Osteoblast (primary cell): ENCODE data around the gene WIZ. TPM values are rescaled to one million over a fixed set of nuclear protein-coding genes. Genes with fewer than 3 reads are reported as not detected.

Source experiments
- DNase-seq: peaks from one replicate; pipeline ENCODE4 v3.0.0; 2011; ENCODE audit warnings: low spot score, mixed read lengths; ENCODE audit not compliant: insufficient read length; ENCODE audit errors: missing footprints
- H2AFZ ChIP-seq: 2 replicates; pipeline ENCODE4 v1.6.0; 2011; ENCODE audit warnings: mild to moderate bottlenecking, low read length
- H3K27ac ChIP-seq: 2 replicates; pipeline ENCODE4 v1.5.1; 2011; ENCODE audit warnings: mild to moderate bottlenecking, low read depth, low read length, moderate library complexity
- H3K27me3 ChIP-seq: 2 replicates; pipeline ENCODE4 v1.6.0; 2012; ENCODE audit warnings: mild to moderate bottlenecking, control low read depth, inconsistent platforms, low read length, moderate library complexity; ENCODE audit not compliant: insufficient read depth
- H3K36me3 ChIP-seq: 2 replicates; pipeline ENCODE4 v1.5.1; 2011; ENCODE audit warnings: mild to moderate bottlenecking, low read length, control low read depth, moderate library complexity; ENCODE audit not compliant: insufficient read depth
- H3K4me1 ChIP-seq: 2 replicates; pipeline ENCODE4 v1.5.1; 2011; ENCODE audit warnings: mild to moderate bottlenecking, low read length, control low read depth, moderate library complexity; ENCODE audit not compliant: insufficient read depth
- H3K4me2 ChIP-seq: 2 replicates; pipeline ENCODE4 v1.6.0; 2011; ENCODE audit warnings: mild to moderate bottlenecking, low read length; ENCODE audit not compliant: insufficient read depth
- H3K4me3 ChIP-seq: fragments of 200-600 bp; sonication (generic); 3 replicates; pipeline ENCODE4 v1.5.1; 2012; ENCODE audit warnings: mild to moderate bottlenecking, low read length, inconsistent platforms; ENCODE audit not compliant: insufficient read depth
- H3K79me2 ChIP-seq: 2 replicates; pipeline ENCODE4 v1.6.0; 2012; ENCODE audit warnings: mild to moderate bottlenecking, low read length, control low read depth, inconsistent platforms; ENCODE audit not compliant: insufficient read depth
- H3K9me3 ChIP-seq: 2 replicates; pipeline ENCODE4 v1.5.1; 2011; ENCODE audit warnings: low read depth, low read length, control low read depth
- H4K20me1 ChIP-seq: 2 replicates; pipeline ENCODE4 v1.6.0; 2012; ENCODE audit warnings: mild to moderate bottlenecking, low read length, control low read depth; ENCODE audit not compliant: insufficient read depth
- CTCF ChIP-seq: IDR thresholded peaks from 2 replicates; pipeline ENCODE4 v1.5.1; 2011; ENCODE audit warnings: mild to moderate bottlenecking, low read depth, low read length, moderate library complexity; ENCODE audit errors: extremely low read depth
- total RNA-seq: library from RNA; depleted of rRNA; stranded (reverse); fragments of >200 nt; gene quantifications from 2 replicates; pipeline ENCODE4 v1.2.3, GENCODE V29; 2012

Gene WIZ
- total RNA-seq, 1 donor: 9.8 TPM

- H3K27me3 ChIP-seq: no peaks in the 10 kb centered on the region
- DNase-seq: peak; percentile 76
- H3K36me3 ChIP-seq: peaks cover 61% of the 10 kb centered on the region
- no peaks in the 10 kb centered on the region for H3K9me3 ChIP-seq
- no peak overlapping the region for H2AFZ ChIP-seq
- TF ChIP-seq CTCF: no peak
- H4K20me1 ChIP-seq: peaks cover 24% of the 10 kb centered on the region
- no peak overlapping the region for H3K27ac ChIP-seq
- H3K4me1 ChIP-seq: no peaks in the 10 kb centered on the region
- H3K4me2 ChIP-seq: no peak overlapping the region
- peaks cover 63% of the 10 kb centered on the region for H3K79me2 ChIP-seq
- H3K4me3 ChIP-seq: no peak overlapping the region
Measured at GRCh38 chr19:15393963-15394362, 55.8 kb downstream of the WIZ start.

GRCh38 chr19:15390814-15391213 is 58.9 kb downstream of the WIZ start:
- no peak for DNase-seq
- peaks cover 7% of the 10 kb centered on the region for H4K20me1 ChIP-seq
- H3K27me3 ChIP-seq: no peaks in the 10 kb centered on the region
- TF ChIP-seq CTCF: no peak
- H3K36me3 ChIP-seq: peaks cover 49% of the 10 kb centered on the region
- no peaks in the 10 kb centered on the region for H3K4me1 ChIP-seq
- no peak overlapping the region for H2AFZ ChIP-seq
- peaks cover 61% of the 10 kb centered on the region for H3K79me2 ChIP-seq
- H3K4me2 ChIP-seq: no peak overlapping the region
- H3K27ac ChIP-seq: no peak overlapping the region
- no peak overlapping the region for H3K4me3 ChIP-seq
- no peaks in the 10 kb centered on the region for H3K9me3 ChIP-seq

GRCh38 chr19:15381864-15382263 is 67.9 kb downstream of the WIZ start:
- Histone ChIP-seq H3K27me3 (no peaks in the 10 kb centered on the region), H3K79me2 (peaks cover 35% of the 10 kb centered on the region), H3K27ac (no peak overlapping the region), H3K4me1 (peaks cover 23% of the 10 kb centered on the region), H3K9me3 (no peaks in the 10 kb centered on the region), H3K36me3 (peaks cover 12% of the 10 kb centered on the region), H3K4me3 (no peak overlapping the region), H4K20me1 (peaks cover 7% of the 10 kb centered on the region), H2AFZ (no peak overlapping the region), H3K4me2 (no peak overlapping the region)
- no peak for DNase-seq
- TF ChIP-seq CTCF: no peak

- peaks cover 24% of the 10 kb centered on the region for H3K4me1 ChIP-seq
- H3K27me3 ChIP-seq: no peaks in the 10 kb centered on the region
- no peaks in the 10 kb centered on the region for H3K9me3 ChIP-seq
- H4K20me1 ChIP-seq: peaks cover 9% of the 10 kb centered on the region
- peak; percentile 15 for DNase-seq
- no peak overlapping the region for H2AFZ ChIP-seq
- no peak overlapping the region for H3K4me2 ChIP-seq
- TF ChIP-seq CTCF: no peak
- H3K27ac ChIP-seq: no peak overlapping the region
- H3K36me3 ChIP-seq: peaks cover 7% of the 10 kb centered on the region
- H3K4me3 ChIP-seq: no peak overlapping the region
- H3K79me2 ChIP-seq: peaks cover 36% of the 10 kb centered on the region
Measured at GRCh38 chr19:15381429-15381828, 68.3 kb downstream of the WIZ start.
